Breast epithelium (tissue), 3 donors: ENCODE measurements around the gene PKDREJ.

Source experiments
- CTCF ChIP-seq, 3 donors: fragments of 450-650 bp; IDR thresholded peaks; one replicate each; pipeline ENCODE4 v1.5.1; 2016 to 2017; ENCODE audit warnings: antibody characterized with exemption in 3 of 3, mild to moderate bottlenecking in 3 of 3, moderate library complexity in 3 of 3
- POLR2A ChIP-seq: fragments of 450-650 bp; IDR thresholded peaks from one replicate; pipeline ENCODE4 v1.6.1; 2016; ENCODE audit warnings: antibody characterized with exemption, mild to moderate bottlenecking, moderate library complexity
- POLR2AphosphoS5 ChIP-seq, 3 donors: sonication (generic); formaldehyde crosslinking; IDR thresholded peaks; one replicate each; pipeline ENCODE4 v1.6.1; 2017; ENCODE audit warnings: antibody characterized with exemption in 3 of 3

- no peak for TF ChIP-seq POLR2AphosphoS5 (IDR thresholded peaks at IDR 0.05)
- no peak for TF ChIP-seq CTCF (IDR thresholded peaks at IDR 0.05)
- TF ChIP-seq POLR2A: no peak
Observed at GRCh38 chr22:46242076-46242475, 21.1 kb downstream of the PKDREJ start.
